IMR-90 (cell line): Measurements from ENCODE around the gene ADPRHL1. TPM values are rescaled to one million over a fixed set of nuclear protein-coding genes. Genes with fewer than 3 reads are reported as not detected.

ENCODE experiments used
- ATAC-seq: fragments of 200-7000 bp; cut with Tn5 transposase; 2 replicates; pipeline ENCODE4 v1.9.1; 2020; ENCODE audit warnings: low read depth, mild to moderate bottlenecking, moderate library complexity
- BruUV-seq: library from RNA; stranded (reverse); fragments of 400-500 nt; replicated peaks from 2 replicates; lab custom pipeline; 2021; lab: Mats Ljungman, UMichigan
- CTCF ChIA-PET: fragments of 300-600 bp; formaldehyde crosslinking; extraction: SDS; loops from one replicate; lab custom pipeline; 2021; ENCODE audit warnings: antibody characterized with exemption; lab: Yijun Ruan, JAX
- POLR2A ChIA-PET: fragments of 300-600 bp; sonication (Branson Sonifier 250); formaldehyde crosslinking; loops from one replicate; lab custom pipeline; 2022; ENCODE audit warnings: antibody characterized with exemption; ENCODE audit not compliant: unreplicated experiment; lab: Charles Lee
- DNase-seq: peaks from one replicate; pipeline ENCODE4 v3.0.0; 2013
- H2AFZ ChIP-seq: replicated peaks from 2 replicates; pipeline ENCODE3; 2013; ENCODE audit warnings: low read length, mild to moderate bottlenecking; ENCODE audit not compliant: poor library complexity
- H2AK5ac ChIP-seq: 2 replicates; pipeline ENCODE4 v1.6.1; 2013; ENCODE audit warnings: low read depth, low read length, inconsistent platforms
- H2AK9ac ChIP-seq: replicated peaks from 2 replicates; pipeline ENCODE3; 2013; ENCODE audit warnings: mild to moderate bottlenecking, low read depth, low read length, moderate library complexity; ENCODE audit not compliant: poor library complexity
- H2BK120ac ChIP-seq: 2 replicates; pipeline ENCODE4 v1.6.1; 2013; ENCODE audit warnings: low read depth, low read length, inconsistent platforms
- H2BK15ac ChIP-seq: 3 replicates; pipeline ENCODE4 v1.6.1; 2013; ENCODE audit warnings: low read depth, low read length, inconsistent platforms
- H2BK20ac ChIP-seq: 2 replicates; pipeline ENCODE4 v1.6.1; 2013; ENCODE audit warnings: low read depth, mild to moderate bottlenecking, inconsistent platforms, low read length, moderate library complexity
- H2BK5ac ChIP-seq: 2 replicates; pipeline ENCODE4 v1.6.1; 2013; ENCODE audit warnings: mild to moderate bottlenecking, low read depth, low read length, inconsistent platforms; ENCODE audit not compliant: poor library complexity, severe bottlenecking
- H3K14ac ChIP-seq: replicated peaks from 2 replicates; pipeline ENCODE4 v1.6.1; 2013; ENCODE audit warnings: low read depth, low read length, inconsistent platforms
- H3K18ac ChIP-seq: 2 replicates; pipeline ENCODE4 v1.6.1; 2013; ENCODE audit warnings: low read depth, low read length, control low read depth
- H3K23ac ChIP-seq: 2 replicates; pipeline ENCODE4 v1.6.1; 2013; ENCODE audit warnings: low read depth, low read length, inconsistent platforms
- H3K27ac ChIP-seq: 2 replicates; pipeline ENCODE4 v1.5.1; 2013; ENCODE audit warnings: mild to moderate bottlenecking, control low read depth, low read length; ENCODE audit not compliant: insufficient read depth
- H3K27me3 ChIP-seq: 2 replicates; pipeline ENCODE4 v1.6.1; 2013; ENCODE audit warnings: low read length; ENCODE audit not compliant: control insufficient read depth, insufficient read depth
- H3K36me3 ChIP-seq: 2 replicates; pipeline ENCODE4 v1.6.1; 2013; ENCODE audit warnings: low read length, mixed read lengths; ENCODE audit not compliant: control insufficient read depth, insufficient read depth
- H3K4ac ChIP-seq: 2 replicates; pipeline ENCODE4 v1.6.1; 2013; ENCODE audit warnings: low read depth, low read length, inconsistent platforms
- H3K4me1 ChIP-seq: 2 replicates; pipeline ENCODE4 v1.6.1; 2013; ENCODE audit warnings: low read length, mixed read lengths; ENCODE audit not compliant: control insufficient read depth, insufficient read depth
- H3K4me2 ChIP-seq: 2 replicates; pipeline ENCODE4 v1.6.1; 2013; ENCODE audit warnings: low read depth, mild to moderate bottlenecking, control low read depth, low read length, moderate library complexity
- H3K4me3 ChIP-seq: 2 replicates; pipeline ENCODE4 v1.5.1; 2013; ENCODE audit warnings: low read depth, mild to moderate bottlenecking, control low read depth, low read length, moderate library complexity; ENCODE audit not compliant: insufficient read depth
- H3K56ac ChIP-seq: 2 replicates; pipeline ENCODE4 v1.6.1; 2013; ENCODE audit warnings: low read length, inconsistent platforms; ENCODE audit not compliant: insufficient read depth; ENCODE audit errors: extremely low read depth
- H3K79me1 ChIP-seq, 2 experiments: 2 replicates each; pipeline ENCODE4 v1.6.1; 2013; ENCODE audit warnings: low read length in 2 of 2, inconsistent platforms in 1 of 2, low read depth in 1 of 2
- H3K9ac ChIP-seq: 2 replicates; pipeline ENCODE4 v1.6.1; 2013; ENCODE audit warnings: low read depth, low read length, control low read depth
- H3K9me1 ChIP-seq: 2 replicates; pipeline ENCODE4 v1.6.1; 2013; ENCODE audit warnings: low read length, inconsistent platforms; ENCODE audit not compliant: insufficient read depth
- H3K9me3 ChIP-seq: 2 replicates; pipeline ENCODE4 v1.6.1; 2013; ENCODE audit warnings: low read length; ENCODE audit not compliant: control insufficient read depth, insufficient read depth
- H4K20me1 ChIP-seq: 2 replicates; pipeline ENCODE4 v1.6.1; 2013; ENCODE audit warnings: low read length, inconsistent platforms; ENCODE audit not compliant: insufficient read depth
- H4K5ac ChIP-seq: 2 replicates; pipeline ENCODE4 v1.6.1; 2013; ENCODE audit warnings: mild to moderate bottlenecking, low read depth, low read length, control low read depth
- H4K8ac ChIP-seq, 2 experiments: 2 replicates each; pipeline ENCODE4 v1.6.1; 2013; ENCODE audit warnings: low read depth in 2 of 2, low read length in 2 of 2, control low read depth in 1 of 2, inconsistent platforms in 1 of 2
- H4K91ac ChIP-seq: 2 replicates; pipeline ENCODE4 v1.6.1; 2013; ENCODE audit warnings: low read depth, low read length, inconsistent platforms; ENCODE audit not compliant: insufficient read depth
- BHLHE40 ChIP-seq: fragments of 150-350 bp; IDR thresholded peaks from 2 replicates; pipeline ENCODE4 v1.6.1; 2016; ENCODE audit warnings: mild to moderate bottlenecking, low read depth, low read length
- CEBPB ChIP-seq: IDR thresholded peaks from 2 replicates; pipeline ENCODE4 v1.6.1; 2012; ENCODE audit warnings: low read depth, low read length, improper control_type of control experiment
- CHD1 ChIP-seq: IDR thresholded peaks from 2 replicates; pipeline ENCODE4 v1.6.1; 2012; ENCODE audit warnings: low read depth, low read length, improper control_type of control experiment
- FOS ChIP-seq: fragments of 150-350 bp; IDR thresholded peaks from 2 replicates; pipeline ENCODE4 v1.6.1; 2016; ENCODE audit warnings: low read depth, low read length
- MAFK ChIP-seq: IDR thresholded peaks from 2 replicates; pipeline ENCODE4 v1.6.1; 2012; ENCODE audit warnings: low read depth, low read length, improper control_type of control experiment
- MAZ ChIP-seq: IDR thresholded peaks from 2 replicates; pipeline ENCODE4 v1.6.1; 2012; ENCODE audit warnings: low read depth, mild to moderate bottlenecking, low read length, improper control_type of control experiment, moderate library complexity, borderline replicate concordance
- NFE2L2 ChIP-seq: fragments of 150-350 bp; IDR thresholded peaks from 2 replicates; pipeline ENCODE4 v1.6.1; 2016; ENCODE audit warnings: low read depth, mild to moderate bottlenecking, low read length
- POLR2A ChIP-seq: IDR thresholded peaks from 2 replicates; pipeline ENCODE4 v1.6.1; 2012; ENCODE audit warnings: mild to moderate bottlenecking, low read depth, low read length
- RAD21 ChIP-seq: IDR thresholded peaks from 2 replicates; pipeline ENCODE4 v1.6.1; 2012; ENCODE audit warnings: low read length, improper control_type of control experiment
- RCOR1 ChIP-seq: IDR thresholded peaks from 2 replicates; pipeline ENCODE4 v1.6.1; 2012; ENCODE audit warnings: mild to moderate bottlenecking, low read length, improper control_type of control experiment; ENCODE audit not compliant: insufficient replicate concordance
- RFX5 ChIP-seq: IDR thresholded peaks from 2 replicates; pipeline ENCODE4 v1.8.0; 2012; ENCODE audit warnings: low read depth, mild to moderate bottlenecking, low read length, moderate library complexity
- SMC3 ChIP-seq: fragments of 150-350 bp; IDR thresholded peaks from 2 replicates; pipeline ENCODE4 v1.6.1; 2016; ENCODE audit warnings: low read depth, mild to moderate bottlenecking, antibody characterized with exemption, low read length, moderate library complexity
- USF2 ChIP-seq: fragments of 150-350 bp; IDR thresholded peaks from 2 replicates; pipeline ENCODE4 v1.6.1; 2017; ENCODE audit warnings: mild to moderate bottlenecking, antibody characterized with exemption, low read length, low read depth
- WGBS, 2 experiments: methylation state at CpG; one replicate each; pipeline versions ENCODE4 v1.1.5 to v1.1.7; 2013; ENCODE audit warnings: missing lambda C conversion rate in 2 of 2; ENCODE audit not compliant: insufficient read length in 1 of 2; ENCODE audit errors: extremely low coverage in 2 of 2; 5-methylcytosine and 5-hydroxymethylcytosine counted together
- dilution Hi-C: fragments of 300-500 bp; cut with HindIII; formaldehyde crosslinking; loops from one replicate; pipeline ENCODE4 v1.14.3; 2018; ENCODE audit warnings: low sequenced_read_pairs; ENCODE audit not compliant: unreplicated experiment
- in situ Hi-C: fragments of 300-500 bp; cut with MboI; formaldehyde crosslinking; loops from 3 replicates; pipeline ENCODE4 v1.14.3; 2019; ENCODE audit warnings: low sequenced_read_pairs, inconsistent platforms, mixed read lengths
- intact Hi-C: fragments of 100-400 bp; cut with micrococcal nuclease; formaldehyde crosslinking; loops from 2 replicates; pipeline ENCODE4 v1.10.0; 2022
- polyA plus RNA-seq, 3 experiments: library from polyadenylated mRNA; depleted of rRNA; stranded (reverse); fragments of >200 nt; gene quantifications; 2 replicates each; pipeline ENCODE4 v1.2.3, GENCODE V29; 2012; ENCODE audit warnings: low replicate concordance in 1 of 3
- total RNA-seq: library from RNA; depleted of rRNA; stranded (reverse); fragments of >200 nt; gene quantifications from 2 replicates; pipeline ENCODE4 v1.2.3, GENCODE V29; 2012
- TF ChIP-seq, protein P1 (sequence below): fragments of 150-350 bp; IDR thresholded peaks from 2 replicates; pipeline ENCODE4 v1.6.1; 2016; ENCODE audit warnings: low read depth, mild to moderate bottlenecking, low read length, moderate library complexity, borderline replicate concordance

The ADPRHL1 gene
- total and polyA plus RNA-seq, 2 of the 4 experiments (the other 2 are of a cell fraction): 0.36 to 0.67 TPM

- H2AK5ac ChIP-seq: peak overlapping the region; percentile 100
- 0% methylated on average over 9 of the region's 34 CpGs; no CpG with 5 or more reads in 1 of the 2 experiments for WGBS, 2 experiments
- peak overlapping the region; percentile 82 for H3K27ac ChIP-seq
- peaks cover 10% of the 10 kb centered on the region for H3K9me1 ChIP-seq
- DNase-seq (peak; percentile 93), ATAC-seq (peak; percentile 73)
- H4K5ac ChIP-seq: peak overlapping the region; percentile 57
- H3K56ac ChIP-seq: peak overlapping the region; percentile 93
- H2AFZ ChIP-seq: peak overlapping the region; percentile 89
- H3K4me1 ChIP-seq: peaks cover 23% of the 10 kb centered on the region
- H3K9me3 ChIP-seq: no peaks in the 10 kb centered on the region
- CTCF ChIA-PET: interaction anchor here (0.5 to 1.4 kb wide), 3 partner anchors 16 to 140 kb away, joined by 3 to 5 read pairs (median 4); no protein-coding TSS in a partner anchor
- H4K8ac ChIP-seq: peak overlapping the region; percentile 70 to 89
- H3K23ac ChIP-seq: peak overlapping the region; percentile 94
- H3K4ac ChIP-seq: peak overlapping the region; percentile 98
- no peaks in the 10 kb centered on the region for H4K20me1 ChIP-seq
- POLR2A ChIA-PET: no interaction called here
- peak overlapping the region; percentile 89 for H3K14ac ChIP-seq
- peak overlapping the region; percentile 72; the same call in 2 of the 3 replicates for H2BK15ac ChIP-seq
- H3K27me3 ChIP-seq: no peaks in the 10 kb centered on the region
- H2BK5ac ChIP-seq: peak overlapping the region; percentile 98
- H2AK9ac ChIP-seq: peak overlapping the region; percentile 97
- H3K9ac ChIP-seq: peak overlapping the region; percentile 2; the same call in 1 of the 2 replicates
- dilution Hi-C loops (no loop called here), in situ Hi-C loops (no loop called here), intact Hi-C loops (no loop called here)
- H3K18ac ChIP-seq: peak overlapping the region; percentile 43
- peak overlapping the region; percentile 76 for H3K4me2 ChIP-seq
- peak overlapping the region; percentile 97 for H2BK120ac ChIP-seq
- H3K4me3 ChIP-seq: peak overlapping the region; percentile 13; the same call in 1 of the 2 replicates
- H3K36me3 ChIP-seq: no peaks in the 10 kb centered on the region
- no TSS peak for BruUV-seq
- H3K79me1 ChIP-seq: no peaks in the 10 kb centered on the region
- H2BK20ac ChIP-seq: peak overlapping the region; percentile 90
- peak overlapping the region; percentile 95 for H4K91ac ChIP-seq
- TF ChIP-seq MAZ (no peak; the same call in 1 of the 2 replicates), BHLHE40 (peak; percentile 72), MAFK (no peak; the same call in 1 of the 2 replicates), CEBPB (no peak), SMC3 (no peak), FOS (peak; percentile 96), RFX5 (no peak), USF2 (no peak), POLR2A (peak; percentile 45), RCOR1 (peak; percentile 20), RAD21 (no peak), NFE2L2 (peak; percentile 58; the same call in 1 of the 2 replicates), CHD1 (no peak)
- TF ChIP-seq, protein P1, sequence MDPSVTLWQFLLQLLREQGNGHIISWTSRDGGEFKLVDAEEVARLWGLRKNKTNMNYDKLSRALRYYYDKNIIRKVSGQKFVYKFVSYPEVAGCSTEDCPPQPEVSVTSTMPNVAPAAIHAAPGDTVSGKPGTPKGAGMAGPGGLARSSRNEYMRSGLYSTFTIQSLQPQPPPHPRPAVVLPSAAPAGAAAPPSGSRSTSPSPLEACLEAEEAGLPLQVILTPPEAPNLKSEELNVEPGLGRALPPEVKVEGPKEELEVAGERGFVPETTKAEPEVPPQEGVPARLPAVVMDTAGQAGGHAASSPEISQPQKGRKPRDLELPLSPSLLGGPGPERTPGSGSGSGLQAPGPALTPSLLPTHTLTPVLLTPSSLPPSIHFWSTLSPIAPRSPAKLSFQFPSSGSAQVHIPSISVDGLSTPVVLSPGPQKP: no peak
These were observed 42.7 kb downstream of the ADPRHL1 start for GRCh38 chr13:113410472-113411201.
